Uterus (tissue), 4 donors: ENCODE data around the gene STX19. TPM values are rescaled to one million over a fixed set of nuclear protein-coding genes. Genes with fewer than 3 reads are reported as not detected.
"Not testable (repeated sequence)": the region's sequence is repeated elsewhere in the genome, so short reads cannot be mapped to it uniquely, and the experiment has no call there.

Experiments
- DNase-seq, 2 donors: peaks; one replicate each; pipeline ENCODE4 v3.0.0-alpha.2; 2019 to 2020
- H3K27ac ChIP-seq, 2 donors: fragments of 200-600 bp; sonication (generic); 1 replicate in 1 of 2; 2 replicates in 1 of 2; pipeline ENCODE4 v1.5.1; 2016 to 2018
- H3K27me3 ChIP-seq, 2 donors: fragments of 200-600 bp; sonication (generic); one replicate each; pipeline ENCODE4 v1.5.1; 2018 to 2019; ENCODE audit warnings: control low read depth in 1 of 2
- H3K36me3 ChIP-seq, 2 donors: fragments of 200-600 bp; sonication (generic); one replicate each; pipeline ENCODE4 v1.5.1; 2019; ENCODE audit warnings: control low read depth in 1 of 2
- H3K4me1 ChIP-seq, 2 donors: fragments of 200-600 bp; sonication (generic); one replicate each; pipeline ENCODE4 v1.5.1; 2018 to 2019; ENCODE audit warnings: control low read depth in 1 of 2
- H3K4me3 ChIP-seq, 2 donors: fragments of 200-600 bp; sonication (generic); 1 replicate in 1 of 2; 2 replicates in 1 of 2; pipeline ENCODE4 v1.5.1; 2018 to 2019; ENCODE audit warnings: mild to moderate bottlenecking in 1 of 2
- H3K9me3 ChIP-seq, 2 donors: fragments of 200-600 bp; sonication (generic); one replicate each; pipeline ENCODE4 v1.5.1; 2019; ENCODE audit warnings: control low read depth in 1 of 2
- POLR2A ChIP-seq, 2 donors: fragments of 450-650 bp; IDR thresholded peaks; one replicate each; pipeline ENCODE4 v1.6.1; 2016; ENCODE audit warnings: antibody characterized with exemption in 2 of 2, mild to moderate bottlenecking in 1 of 2, moderate library complexity in 1 of 2
- intact Hi-C: fragments of 100-400 bp; cut with DNase I; formaldehyde crosslinking; loops from one replicate; pipeline ENCODE4 v1.15.1; 2023; ENCODE audit warnings: low total_unique reads
- total RNA-seq, 4 donors: library from RNA; depleted of rRNA in 3 of 4; stranded (reverse); fragments of >200 nt in 3 of 4; gene quantifications; one replicate each; pipeline versions ENCODE4 v1.1.0 to v1.2.4, GENCODE V29; 2014 to 2023
- TF ChIP-seq, protein P1 (sequence below), 4 experiments: fragments of 200-600 bp in 2 of 4; fragments of 450-650 bp in 2 of 4; sonication (generic) in 2 of 4; IDR thresholded peaks; one replicate each; pipeline ENCODE4 v1.5.1; 2016 to 2019; ENCODE audit warnings: antibody characterized with exemption in 4 of 4, mild to moderate bottlenecking in 2 of 4, moderate library complexity in 1 of 4
- donor health status: DM: yes; HTN: yes; CAD: no.

The STX19 gene
- total RNA-seq, 4 donors from 2014 or later: 1.5 TPM; not detected in 3

DNA sequence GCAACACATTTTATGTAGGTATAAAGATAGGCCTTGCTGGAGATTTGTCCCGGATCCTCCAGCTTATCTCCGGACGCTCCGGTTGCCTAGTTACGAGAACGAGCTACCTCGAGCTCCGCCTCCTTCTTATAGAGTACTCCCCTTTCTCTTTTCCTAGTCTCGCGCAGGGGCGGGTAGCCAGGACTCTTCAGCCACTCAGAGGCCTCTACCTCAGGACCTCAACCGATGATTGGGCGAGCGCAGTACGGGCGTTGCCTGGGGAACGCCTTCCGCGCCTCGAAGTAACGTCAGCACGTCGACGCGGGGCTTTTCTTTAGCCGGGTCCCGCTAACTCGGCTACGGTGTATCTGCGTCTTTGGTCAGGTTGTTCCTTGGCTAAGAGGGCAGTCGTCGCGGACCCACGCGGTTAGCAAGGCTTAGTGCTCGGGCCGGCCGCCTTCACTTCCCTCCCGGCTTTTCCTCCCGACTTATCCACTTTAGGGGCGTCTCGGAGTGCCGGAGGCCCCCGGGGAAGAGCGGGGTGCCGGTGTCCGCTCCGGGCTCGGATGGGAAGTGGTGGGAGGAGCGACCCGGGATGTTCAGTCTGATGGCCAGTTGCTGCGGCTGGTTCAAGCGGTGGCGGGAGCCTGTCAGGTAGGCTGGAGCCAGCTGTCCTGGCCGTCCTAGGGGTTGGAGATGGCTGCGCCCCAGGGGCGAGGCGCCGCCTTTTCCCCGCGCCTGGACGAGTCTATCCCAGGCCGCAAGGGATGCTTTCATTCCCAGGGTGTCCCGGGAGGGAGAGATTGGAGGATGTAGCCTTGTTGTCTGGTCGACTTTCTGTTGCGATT lies 48.3 kb downstream of the STX19 start, which contains the start of gene ARL13B:
TSS of gene ARL13B (plus strand) at position 306 of the 827 bp plus-strand sequence. CDS start at position 575, 269 bp downstream.
- intact Hi-C loops: no loop called here
- Histone ChIP-seq H3K9me3 (no peaks in the 10 kb centered on the region), H3K27ac (peak within 1 kb of the TSS; percentile 89 to 98), H3K36me3 (no peaks in the 10 kb centered on the region), H3K4me3 (peak within 1 kb of the TSS; percentile 86 to 92), H3K27me3 (no peaks in the 10 kb centered on the region), H3K4me1 (no peaks in the 10 kb centered on the region)
- peak; percentile 97 to 99 for DNase-seq
- TF ChIP-seq POLR2A (IDR thresholded peaks at IDR 0.05): peak; percentile 90 to 92
- TF ChIP-seq, protein P1, sequence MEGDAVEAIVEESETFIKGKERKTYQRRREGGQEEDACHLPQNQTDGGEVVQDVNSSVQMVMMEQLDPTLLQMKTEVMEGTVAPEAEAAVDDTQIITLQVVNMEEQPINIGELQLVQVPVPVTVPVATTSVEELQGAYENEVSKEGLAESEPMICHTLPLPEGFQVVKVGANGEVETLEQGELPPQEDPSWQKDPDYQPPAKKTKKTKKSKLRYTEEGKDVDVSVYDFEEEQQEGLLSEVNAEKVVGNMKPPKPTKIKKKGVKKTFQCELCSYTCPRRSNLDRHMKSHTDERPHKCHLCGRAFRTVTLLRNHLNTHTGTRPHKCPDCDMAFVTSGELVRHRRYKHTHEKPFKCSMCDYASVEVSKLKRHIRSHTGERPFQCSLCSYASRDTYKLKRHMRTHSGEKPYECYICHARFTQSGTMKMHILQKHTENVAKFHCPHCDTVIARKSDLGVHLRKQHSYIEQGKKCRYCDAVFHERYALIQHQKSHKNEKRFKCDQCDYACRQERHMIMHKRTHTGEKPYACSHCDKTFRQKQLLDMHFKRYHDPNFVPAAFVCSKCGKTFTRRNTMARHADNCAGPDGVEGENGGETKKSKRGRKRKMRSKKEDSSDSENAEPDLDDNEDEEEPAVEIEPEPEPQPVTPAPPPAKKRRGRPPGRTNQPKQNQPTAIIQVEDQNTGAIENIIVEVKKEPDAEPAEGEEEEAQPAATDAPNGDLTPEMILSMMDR (IDR thresholded peaks at IDR 0.05): peak in 1 of 4 experiments; percentile 1

DNA sequence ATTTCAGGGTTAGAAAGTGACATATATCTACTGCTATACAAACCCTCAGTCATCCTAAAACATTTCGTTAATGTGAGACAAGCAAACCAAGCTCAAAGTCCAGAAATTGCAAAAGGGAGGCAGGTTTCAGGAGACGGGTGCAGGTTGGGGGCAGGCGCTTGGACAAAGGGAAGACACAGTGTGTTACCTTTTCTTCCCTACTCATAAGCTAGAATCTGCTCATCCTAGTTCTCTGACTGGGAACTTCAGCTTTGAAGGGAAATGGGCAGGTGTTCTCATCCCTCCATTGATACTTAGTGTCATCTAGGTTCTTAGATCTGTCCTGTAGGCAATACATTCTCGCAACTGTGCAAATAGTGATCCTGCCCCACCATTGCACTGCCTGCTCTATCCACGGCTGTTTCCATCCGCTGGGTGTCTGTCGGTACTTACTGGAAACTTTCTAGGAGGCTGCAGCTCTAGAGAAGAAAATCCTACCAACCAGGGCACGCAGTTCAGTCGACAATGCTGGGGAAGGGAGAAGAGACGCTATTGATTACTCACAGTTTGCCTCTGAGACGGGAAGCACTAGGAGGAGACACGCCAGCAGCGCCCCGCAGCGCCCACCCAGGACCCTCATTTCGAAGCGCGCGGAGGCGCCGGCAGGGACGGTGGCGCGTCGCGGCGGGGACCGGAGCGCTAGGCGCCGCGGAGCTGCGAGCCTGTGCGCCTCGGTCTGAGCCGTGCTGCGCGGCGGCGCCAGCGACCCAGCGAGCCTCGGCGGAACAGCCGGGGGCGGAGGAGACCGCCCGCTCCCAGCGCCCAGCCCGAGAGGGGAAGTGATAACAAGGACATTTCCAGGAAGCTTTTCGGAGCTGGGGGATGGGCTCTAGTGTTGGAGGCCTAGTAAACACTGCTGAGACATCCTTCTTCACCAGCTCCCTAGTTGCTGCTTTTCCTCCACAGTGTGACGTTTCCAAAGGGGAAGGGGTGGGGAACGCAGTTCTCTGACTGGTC lies 55.0 kb downstream of the STX19 start, which contains the start of gene PROS1:
TSS of gene PROS1 (minus strand) at position 766 of the 996 bp plus-strand sequence. CDS start at position 619, 147 bp downstream.
- Histone ChIP-seq H3K9me3 (no peaks in the 10 kb centered on the region), H3K27me3 (no peaks in the 10 kb centered on the region), H3K4me3 (peak within 1 kb of the TSS; percentile 43 to 57), H3K36me3 (no peaks in the 10 kb centered on the region), H3K4me1 (no peaks in the 10 kb centered on the region), H3K27ac (peak within 1 kb of the TSS; percentile 93 to 96)
- DNase-seq: peak; percentile 84 to 88
- TF ChIP-seq, protein P1 (IDR thresholded peaks at IDR 0.05): peak in 2 of 4 experiments; percentile 2 to 7
- TF ChIP-seq POLR2A (IDR thresholded peaks at IDR 0.05): peak; percentile 17 to 54
- intact Hi-C loops: no loop called here

DNA sequence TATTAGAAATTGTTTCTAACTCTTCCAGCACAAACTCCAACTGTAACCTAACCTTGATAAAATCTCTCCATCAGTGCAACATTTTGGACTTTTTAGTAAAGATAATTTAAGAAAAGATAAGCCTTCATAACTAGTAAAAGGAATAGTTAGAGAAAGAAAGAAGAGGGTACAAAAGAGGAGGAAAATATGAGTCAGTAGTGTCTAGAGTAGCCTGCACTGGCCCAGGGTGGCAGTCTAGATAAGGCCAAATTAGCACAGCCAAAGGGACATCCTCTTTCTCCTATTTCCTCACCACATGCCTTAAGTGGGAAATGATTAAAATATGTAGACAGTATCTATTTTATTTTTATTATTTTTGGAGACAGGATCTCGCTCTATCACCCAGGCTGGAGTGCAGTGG lies 58.4 kb downstream of the STX19 start:
- no peaks in the 10 kb centered on the region for H3K36me3 ChIP-seq
- no peaks in the 10 kb centered on the region for H3K9me3 ChIP-seq
- DNase-seq: no peak
- no peak for TF ChIP-seq POLR2A (IDR thresholded peaks at IDR 0.05)
- TF ChIP-seq, protein P1 (IDR thresholded peaks at IDR 0.05): no peak
- H3K27me3 ChIP-seq: no peaks in the 10 kb centered on the region
- H3K4me1 ChIP-seq: no peaks in the 10 kb centered on the region
- no peak overlapping the region for H3K4me3 ChIP-seq
- no peak overlapping the region for H3K27ac ChIP-seq
- intact Hi-C loops: no loop called here

DNA sequence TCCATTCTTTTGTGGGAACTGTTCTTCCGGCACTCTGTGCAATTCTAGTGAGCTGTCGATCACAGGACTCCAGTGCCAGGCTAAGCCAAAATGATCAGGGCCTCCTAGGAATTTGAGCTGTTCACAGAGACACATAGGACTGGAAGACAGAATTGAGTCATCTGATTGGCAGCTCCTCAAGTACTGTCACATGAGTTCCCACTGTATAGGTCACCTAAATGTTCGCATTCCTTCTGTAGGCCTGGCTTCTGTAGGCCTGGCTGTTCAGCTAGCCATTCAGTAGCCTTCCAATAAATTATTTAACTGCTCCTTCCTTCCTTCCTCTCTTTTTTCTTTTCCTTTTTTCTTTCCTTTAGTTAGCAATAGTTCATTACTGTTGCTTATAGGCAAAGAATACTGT lies 59.0 kb downstream of the STX19 start:
- no peak overlapping the region for H3K4me3 ChIP-seq
- no peaks in the 10 kb centered on the region for H3K9me3 ChIP-seq
- no peak for DNase-seq
- H3K36me3 ChIP-seq: no peaks in the 10 kb centered on the region
- intact Hi-C loops: no loop called here
- H3K27ac ChIP-seq: no peak overlapping the region
- H3K4me1 ChIP-seq: no peaks in the 10 kb centered on the region
- TF ChIP-seq, protein P1 (IDR thresholded peaks at IDR 0.05): no peak
- TF ChIP-seq POLR2A (IDR thresholded peaks at IDR 0.05): no peak
- H3K27me3 ChIP-seq: no peaks in the 10 kb centered on the region

DNA sequence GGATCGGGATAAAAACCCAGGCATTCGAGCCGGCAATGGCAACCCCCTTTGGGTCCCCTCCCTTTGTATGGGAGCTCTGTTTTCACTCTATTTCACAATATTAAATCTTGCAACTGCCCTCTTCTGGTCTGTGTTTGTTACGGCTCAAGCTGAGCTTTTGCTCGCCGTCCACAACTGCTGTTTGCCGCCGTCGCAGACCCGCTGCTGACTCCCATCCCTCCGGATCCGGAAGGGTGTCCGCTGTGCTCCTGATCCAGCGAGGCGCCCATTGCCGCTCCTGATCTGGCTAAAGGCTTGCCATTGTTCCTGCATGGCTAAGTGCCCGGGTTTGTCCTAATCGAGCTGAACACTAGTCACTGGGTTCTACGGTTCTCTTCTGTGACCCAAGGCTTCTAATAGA lies 63.3 kb downstream of the STX19 start:
- H3K36me3 ChIP-seq, H3K4me3 ChIP-seq, DNase-seq, H3K4me1 ChIP-seq, H3K27me3 ChIP-seq, H3K27ac ChIP-seq, H3K9me3 ChIP-seq, intact Hi-C loops: not testable (repeated sequence)
